HL-60 (cell line): Measurements from ENCODE around the gene ARHGAP26.

Experiments used
- CTCF ChIP-seq: IDR thresholded peaks from one replicate; pipeline ENCODE4 v1.5.1; 2011; ENCODE audit warnings: low read length, control low read depth, inconsistent platforms; ENCODE audit not compliant: insufficient read depth
- POLR2AphosphoS5 ChIP-seq: IDR thresholded peaks from 2 replicates; pipeline ENCODE4 v1.6.1; 2012; ENCODE audit warnings: low read depth
- REST ChIP-seq: IDR thresholded peaks from 2 replicates; pipeline ENCODE4 v1.6.1; 2012; ENCODE audit warnings: low read depth; ENCODE audit not compliant: insufficient replicate concordance

- TF ChIP-seq CTCF (no peak), POLR2AphosphoS5 (0 out of 2 replicates have a peak, but pooled peaks have one; percentile 25), REST (no peak)
Observed at GRCh38 chr5:142758062-142758795, 11.9 kb upstream of the ARHGAP26 start.
